HuH-7 (cell line): ENCODE measurements around the gene PDCL3.
A peak's percentile ranks its signal among the peaks of the same experiment; 100 is the strongest.

Experiments used
- DNase-seq: peaks from one replicate; pipeline ENCODE4 v3.0.0; 2011; ENCODE audit warnings: low spot score

Gene PDCL3

GRCh38 chr2:100561191-100561590 is 1.6 kb upstream of the PDCL3 start:
- DNase-seq: no peak

GRCh38 chr2:100563407-100564247 is 834 bp downstream of the PDCL3 start:
- DNase-seq: no peak

GRCh38 chr2:100568989-100569388 is 6.2 kb downstream of the PDCL3 start:
- DNase-seq: no peak

GRCh38 chr2:100571668-100572067 is 8.9 kb downstream of the PDCL3 start:
- DNase-seq: peak; percentile 30

- no peak for DNase-seq
These were observed 15.0 kb downstream of the PDCL3 start for GRCh38 chr2:100577777-100578176.

GRCh38 chr2:100580367-100581276 is 17.8 kb downstream of the PDCL3 start:
- DNase-seq: no peak

- DNase-seq: no peak
These were observed 18.5 kb downstream of the PDCL3 start for GRCh38 chr2:100581277-100581612.

- no peak for DNase-seq
These were observed 22.0 kb downstream of the PDCL3 start for GRCh38 chr2:100584816-100585215.

GRCh38 chr2:100588071-100588786 is 25.4 kb downstream of the PDCL3 start:
- DNase-seq: no peak

- DNase-seq: no peak
These were observed 26.7 kb downstream of the PDCL3 start for GRCh38 chr2:100589527-100589926.

- DNase-seq: no peak
These were observed 29.4 kb downstream of the PDCL3 start for GRCh38 chr2:100592226-100592625.

GRCh38 chr2:100596465-100596864 is 33.7 kb downstream of the PDCL3 start:
- DNase-seq: no peak

- DNase-seq: no peak
These were observed 36.8 kb downstream of the PDCL3 start for GRCh38 chr2:100599566-100599965.

- no peak for DNase-seq
These were observed 38.9 kb downstream of the PDCL3 start for GRCh38 chr2:100601661-100602060.

GRCh38 chr2:100603414-100603813 is 40.6 kb downstream of the PDCL3 start:
- DNase-seq: no peak

- DNase-seq: no peak
These were observed 41.3 kb downstream of the PDCL3 start for GRCh38 chr2:100603948-100604633.

GRCh38 chr2:100606332-100606725 is 43.5 kb downstream of the PDCL3 start:
- peak; percentile 52 for DNase-seq

GRCh38 chr2:100606726-100607343 is 44.0 kb downstream of the PDCL3 start:
- DNase-seq: peak; percentile 67

GRCh38 chr2:100610381-100610831 is 47.6 kb downstream of the PDCL3 start:
- peak; percentile 83 for DNase-seq

- DNase-seq: no peak
These were observed 48.6 kb downstream of the PDCL3 start for GRCh38 chr2:100611079-100612029.
